Measurements from ENCODE around the gene OR1F1. TPM values are rescaled to one million over a fixed set of nuclear protein-coding genes. Genes with fewer than 3 reads are reported as not detected.

The OR1F1 gene
- total RNA-seq, 4 donors from 2014 or later = not detected

GRCh38 chr16:3235856-3236669 lies 48.1 kb downstream of the OR1F1 start:
- 83% methylated on average over 28 of the region's 29 CpGs for WGBS
- no peak overlapping the region for H3K27ac ChIP-seq
- DNase-seq (ENCODE audit: low spot score in 2 of 2) = no peak
- peaks cover 15% of the 10 kb centered on the region for H3K4me1 ChIP-seq
- TF ChIP-seq POLR2AphosphoS5 (IDR thresholded peaks at IDR 0.05) (no peak), POLR2A (IDR thresholded peaks at IDR 0.05) (no peak), CTCF (IDR thresholded peaks at IDR 0.05) (no peak), EP300 (IDR thresholded peaks at IDR 0.05) (no peak)
- H3K9me3 ChIP-seq = peaks cover 2% of the 10 kb centered on the region
- no peak overlapping the region for H3K4me3 ChIP-seq
- peaks cover 19% of the 10 kb centered on the region for H3K36me3 ChIP-seq
- peaks cover under 1% of the 10 kb centered on the region for H3K27me3 ChIP-seq

GRCh38 chr16:3241761-3242160 lies 53.8 kb downstream of the OR1F1 start:
- 69% methylated on average over 5 of the region's 5 CpGs for WGBS
- no peak for DNase-seq (ENCODE audit: low spot score in 2 of 2)
- Histone ChIP-seq H3K9me3 (no peaks in the 10 kb centered on the region), H3K4me3 (no peak overlapping the region), H3K4me1 (no peaks in the 10 kb centered on the region), H3K27me3 (peaks cover 19% of the 10 kb centered on the region), H3K27ac (no peak overlapping the region), H3K36me3 (no peaks in the 10 kb centered on the region)
- TF ChIP-seq POLR2A (IDR thresholded peaks at IDR 0.05) (no peak), CTCF (IDR thresholded peaks at IDR 0.05) (no peak), POLR2AphosphoS5 (IDR thresholded peaks at IDR 0.05) (no peak), EP300 (IDR thresholded peaks at IDR 0.05) (no peak)

GRCh38 chr16:3242709-3243108 lies 54.7 kb downstream of the OR1F1 start:
- Histone ChIP-seq H3K27me3 (peaks cover 19% of the 10 kb centered on the region), H3K36me3 (no peaks in the 10 kb centered on the region), H3K27ac (no peak overlapping the region), H3K4me3 (no peak overlapping the region), H3K4me1 (no peaks in the 10 kb centered on the region), H3K9me3 (no peaks in the 10 kb centered on the region)
- 80% methylated on average over 11 of the region's 11 CpGs for WGBS
- no peak for TF ChIP-seq POLR2A (IDR thresholded peaks at IDR 0.05)
- TF ChIP-seq EP300 (IDR thresholded peaks at IDR 0.05) = no peak
- no peak for TF ChIP-seq CTCF (IDR thresholded peaks at IDR 0.05)
- TF ChIP-seq POLR2AphosphoS5 (IDR thresholded peaks at IDR 0.05) = no peak
- DNase-seq (ENCODE audit: low spot score in 2 of 2) = no peak

- WGBS = 77% methylated on average over 6 of the region's 6 CpGs
- no peaks in the 10 kb centered on the region for H3K9me3 ChIP-seq
- H3K4me1 ChIP-seq = no peaks in the 10 kb centered on the region
- no peak overlapping the region for H3K4me3 ChIP-seq
- no peak overlapping the region for H3K27ac ChIP-seq
- no peak for TF ChIP-seq POLR2AphosphoS5 (IDR thresholded peaks at IDR 0.05)
- no peak for TF ChIP-seq EP300 (IDR thresholded peaks at IDR 0.05)
- no peak for TF ChIP-seq CTCF (IDR thresholded peaks at IDR 0.05)
- no peak for TF ChIP-seq POLR2A (IDR thresholded peaks at IDR 0.05)
- no peak for DNase-seq (ENCODE audit: low spot score in 2 of 2)
- no peaks in the 10 kb centered on the region for H3K36me3 ChIP-seq
- peaks cover 19% of the 10 kb centered on the region for H3K27me3 ChIP-seq
These were observed 55.9 kb downstream of the OR1F1 start for GRCh38 chr16:3243882-3244281.

GRCh38 chr16:3246002-3246401 lies 58.0 kb downstream of the OR1F1 start:
- Histone ChIP-seq H3K27ac (no peak overlapping the region), H3K27me3 (peaks cover 19% of the 10 kb centered on the region), H3K36me3 (no peaks in the 10 kb centered on the region), H3K9me3 (no peaks in the 10 kb centered on the region), H3K4me3 (no peak overlapping the region), H3K4me1 (no peaks in the 10 kb centered on the region)
- TF ChIP-seq POLR2AphosphoS5 (IDR thresholded peaks at IDR 0.05) (no peak), CTCF (IDR thresholded peaks at IDR 0.05) (no peak), EP300 (IDR thresholded peaks at IDR 0.05) (no peak), POLR2A (IDR thresholded peaks at IDR 0.05) (no peak)
- 80% methylated on average over 7 of the region's 7 CpGs for WGBS
- no peak for DNase-seq (ENCODE audit: low spot score in 2 of 2)
